IMR-90 (cell line): ENCODE data around the gene SKA3. TPM values are rescaled to one million over a fixed set of nuclear protein-coding genes. Genes with fewer than 3 reads are reported as not detected.
"Not testable (repeated sequence)": the region's sequence is repeated elsewhere in the genome, so short reads cannot be mapped to it uniquely, and the experiment has no call there.

Experiments
- ATAC-seq: fragments of 200-7000 bp; cut with Tn5 transposase; 2 replicates; pipeline ENCODE4 v1.9.1; 2020; ENCODE audit warnings: low read depth, mild to moderate bottlenecking, moderate library complexity
- BruUV-seq: library from RNA; stranded (reverse); fragments of 400-500 nt; replicated peaks from 2 replicates; lab custom pipeline; 2021; lab: Mats Ljungman, UMichigan
- CTCF ChIA-PET: fragments of 300-600 bp; formaldehyde crosslinking; extraction: SDS; loops from one replicate; lab custom pipeline; 2021; ENCODE audit warnings: antibody characterized with exemption; lab: Yijun Ruan, JAX
- POLR2A ChIA-PET: fragments of 300-600 bp; sonication (Branson Sonifier 250); formaldehyde crosslinking; loops from one replicate; lab custom pipeline; 2022; ENCODE audit warnings: antibody characterized with exemption; ENCODE audit not compliant: unreplicated experiment; lab: Charles Lee
- DNase-seq: peaks from one replicate; pipeline ENCODE4 v3.0.0; 2013
- H2AFZ ChIP-seq: replicated peaks from 2 replicates; pipeline ENCODE3; 2013; ENCODE audit warnings: low read length, mild to moderate bottlenecking; ENCODE audit not compliant: poor library complexity
- H2AK5ac ChIP-seq: 2 replicates; pipeline ENCODE4 v1.6.1; 2013; ENCODE audit warnings: low read depth, low read length, inconsistent platforms
- H2AK9ac ChIP-seq: replicated peaks from 2 replicates; pipeline ENCODE3; 2013; ENCODE audit warnings: mild to moderate bottlenecking, low read depth, low read length, moderate library complexity; ENCODE audit not compliant: poor library complexity
- H2BK120ac ChIP-seq: 2 replicates; pipeline ENCODE4 v1.6.1; 2013; ENCODE audit warnings: low read depth, low read length, inconsistent platforms
- H2BK15ac ChIP-seq: 3 replicates; pipeline ENCODE4 v1.6.1; 2013; ENCODE audit warnings: low read depth, low read length, inconsistent platforms
- H2BK20ac ChIP-seq: 2 replicates; pipeline ENCODE4 v1.6.1; 2013; ENCODE audit warnings: low read depth, mild to moderate bottlenecking, inconsistent platforms, low read length, moderate library complexity
- H2BK5ac ChIP-seq: 2 replicates; pipeline ENCODE4 v1.6.1; 2013; ENCODE audit warnings: mild to moderate bottlenecking, low read depth, low read length, inconsistent platforms; ENCODE audit not compliant: poor library complexity, severe bottlenecking
- H3K14ac ChIP-seq: replicated peaks from 2 replicates; pipeline ENCODE4 v1.6.1; 2013; ENCODE audit warnings: low read depth, low read length, inconsistent platforms
- H3K18ac ChIP-seq: 2 replicates; pipeline ENCODE4 v1.6.1; 2013; ENCODE audit warnings: low read depth, low read length, control low read depth
- H3K23ac ChIP-seq: 2 replicates; pipeline ENCODE4 v1.6.1; 2013; ENCODE audit warnings: low read depth, low read length, inconsistent platforms
- H3K27ac ChIP-seq: 2 replicates; pipeline ENCODE4 v1.5.1; 2013; ENCODE audit warnings: mild to moderate bottlenecking, control low read depth, low read length; ENCODE audit not compliant: insufficient read depth
- H3K27me3 ChIP-seq: 2 replicates; pipeline ENCODE4 v1.6.1; 2013; ENCODE audit warnings: low read length; ENCODE audit not compliant: control insufficient read depth, insufficient read depth
- H3K36me3 ChIP-seq: 2 replicates; pipeline ENCODE4 v1.6.1; 2013; ENCODE audit warnings: low read length, mixed read lengths; ENCODE audit not compliant: control insufficient read depth, insufficient read depth
- H3K4ac ChIP-seq: 2 replicates; pipeline ENCODE4 v1.6.1; 2013; ENCODE audit warnings: low read depth, low read length, inconsistent platforms
- H3K4me1 ChIP-seq: 2 replicates; pipeline ENCODE4 v1.6.1; 2013; ENCODE audit warnings: low read length, mixed read lengths; ENCODE audit not compliant: control insufficient read depth, insufficient read depth
- H3K4me2 ChIP-seq: 2 replicates; pipeline ENCODE4 v1.6.1; 2013; ENCODE audit warnings: low read depth, mild to moderate bottlenecking, control low read depth, low read length, moderate library complexity
- H3K4me3 ChIP-seq: 2 replicates; pipeline ENCODE4 v1.5.1; 2013; ENCODE audit warnings: low read depth, mild to moderate bottlenecking, control low read depth, low read length, moderate library complexity; ENCODE audit not compliant: insufficient read depth
- H3K56ac ChIP-seq: 2 replicates; pipeline ENCODE4 v1.6.1; 2013; ENCODE audit warnings: low read length, inconsistent platforms; ENCODE audit not compliant: insufficient read depth; ENCODE audit errors: extremely low read depth
- H3K79me1 ChIP-seq, 2 experiments: 2 replicates each; pipeline ENCODE4 v1.6.1; 2013; ENCODE audit warnings: low read length in 2 of 2, inconsistent platforms in 1 of 2, low read depth in 1 of 2
- H3K9ac ChIP-seq: 2 replicates; pipeline ENCODE4 v1.6.1; 2013; ENCODE audit warnings: low read depth, low read length, control low read depth
- H3K9me1 ChIP-seq: 2 replicates; pipeline ENCODE4 v1.6.1; 2013; ENCODE audit warnings: low read length, inconsistent platforms; ENCODE audit not compliant: insufficient read depth
- H3K9me3 ChIP-seq: 2 replicates; pipeline ENCODE4 v1.6.1; 2013; ENCODE audit warnings: low read length; ENCODE audit not compliant: control insufficient read depth, insufficient read depth
- H4K20me1 ChIP-seq: 2 replicates; pipeline ENCODE4 v1.6.1; 2013; ENCODE audit warnings: low read length, inconsistent platforms; ENCODE audit not compliant: insufficient read depth
- H4K5ac ChIP-seq: 2 replicates; pipeline ENCODE4 v1.6.1; 2013; ENCODE audit warnings: mild to moderate bottlenecking, low read depth, low read length, control low read depth
- H4K8ac ChIP-seq, 2 experiments: 2 replicates each; pipeline ENCODE4 v1.6.1; 2013; ENCODE audit warnings: low read depth in 2 of 2, low read length in 2 of 2, control low read depth in 1 of 2, inconsistent platforms in 1 of 2
- H4K91ac ChIP-seq: 2 replicates; pipeline ENCODE4 v1.6.1; 2013; ENCODE audit warnings: low read depth, low read length, inconsistent platforms; ENCODE audit not compliant: insufficient read depth
- WGBS, 2 experiments: methylation state at CpG; one replicate each; pipeline versions ENCODE4 v1.1.5 to v1.1.7; 2013; ENCODE audit warnings: missing lambda C conversion rate in 2 of 2; ENCODE audit not compliant: insufficient read length in 1 of 2; ENCODE audit errors: extremely low coverage in 2 of 2; 5-methylcytosine and 5-hydroxymethylcytosine counted together
- dilution Hi-C: fragments of 300-500 bp; cut with HindIII; formaldehyde crosslinking; loops from one replicate; pipeline ENCODE4 v1.14.3; 2018; ENCODE audit warnings: low sequenced_read_pairs; ENCODE audit not compliant: unreplicated experiment
- in situ Hi-C: fragments of 300-500 bp; cut with MboI; formaldehyde crosslinking; loops from 3 replicates; pipeline ENCODE4 v1.14.3; 2019; ENCODE audit warnings: low sequenced_read_pairs, inconsistent platforms, mixed read lengths
- intact Hi-C: fragments of 100-400 bp; cut with micrococcal nuclease; formaldehyde crosslinking; loops from 2 replicates; pipeline ENCODE4 v1.10.0; 2022
- polyA plus RNA-seq, 3 experiments: library from polyadenylated mRNA; depleted of rRNA; stranded (reverse); fragments of >200 nt; gene quantifications; 2 replicates each; pipeline ENCODE4 v1.2.3, GENCODE V29; 2012; ENCODE audit warnings: low replicate concordance in 1 of 3
- total RNA-seq: library from RNA; depleted of rRNA; stranded (reverse); fragments of >200 nt; gene quantifications from 2 replicates; pipeline ENCODE4 v1.2.3, GENCODE V29; 2012

Gene SKA3
- total and polyA plus RNA-seq, 2 of the 4 experiments (the other 2 are of a cell fraction) = 11.7 to 15.6 TPM

DNA sequence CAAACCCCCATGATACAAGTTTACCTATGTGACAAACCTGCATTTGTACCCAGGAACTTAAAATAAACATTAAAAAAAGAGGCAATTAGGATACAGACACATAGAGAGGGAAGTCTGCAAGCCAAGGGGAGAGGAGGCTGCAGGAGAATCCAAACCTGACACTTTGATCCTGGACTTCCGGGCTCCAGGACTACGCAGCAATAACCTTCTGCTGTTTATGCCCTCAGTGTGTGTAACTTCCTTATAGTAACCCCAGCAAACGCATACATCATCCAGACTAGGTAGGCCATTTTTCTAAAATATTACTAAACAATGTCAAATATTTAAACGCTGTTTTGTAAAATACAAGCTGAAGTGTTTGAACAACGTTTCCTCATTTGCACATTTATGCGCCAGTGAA, 39.1 kb upstream of the SKA3 start:
- H3K9me1 ChIP-seq, H2BK120ac ChIP-seq, intact Hi-C loops, H3K4ac ChIP-seq, H3K4me2 ChIP-seq, H3K79me1 ChIP-seq, H3K4me3 ChIP-seq, CTCF ChIA-PET, H3K27me3 ChIP-seq, H3K9me3 ChIP-seq, dilution Hi-C loops, H2AK9ac ChIP-seq, H2AK5ac ChIP-seq, H3K9ac ChIP-seq, H3K4me1 ChIP-seq, H4K5ac ChIP-seq, BruUV-seq, DNase-seq, H4K91ac ChIP-seq, H3K18ac ChIP-seq, H2AFZ ChIP-seq, H4K20me1 ChIP-seq, H4K8ac ChIP-seq, H2BK15ac ChIP-seq, H3K14ac ChIP-seq, H2BK5ac ChIP-seq, H3K36me3 ChIP-seq, H3K27ac ChIP-seq, H3K56ac ChIP-seq, H2BK20ac ChIP-seq, in situ Hi-C loops, ATAC-seq, H3K23ac ChIP-seq, POLR2A ChIA-PET: not testable (repeated sequence)
- WGBS, 2 experiments = no CpG with 5 or more reads among the region's 6 CpGs
